ENCODE results near the gene RBM24. TPM values are rescaled to one million over a fixed set of nuclear protein-coding genes. Genes with fewer than 3 reads are reported as not detected.
A peak's percentile ranks its signal among the peaks of the same experiment; 100 is the strongest.

Gene RBM24
- total and polyA plus RNA-seq, 2 of the 4 experiments (the other 2 are of a cell fraction) = 4.1 to 6.6 TPM

DNA sequence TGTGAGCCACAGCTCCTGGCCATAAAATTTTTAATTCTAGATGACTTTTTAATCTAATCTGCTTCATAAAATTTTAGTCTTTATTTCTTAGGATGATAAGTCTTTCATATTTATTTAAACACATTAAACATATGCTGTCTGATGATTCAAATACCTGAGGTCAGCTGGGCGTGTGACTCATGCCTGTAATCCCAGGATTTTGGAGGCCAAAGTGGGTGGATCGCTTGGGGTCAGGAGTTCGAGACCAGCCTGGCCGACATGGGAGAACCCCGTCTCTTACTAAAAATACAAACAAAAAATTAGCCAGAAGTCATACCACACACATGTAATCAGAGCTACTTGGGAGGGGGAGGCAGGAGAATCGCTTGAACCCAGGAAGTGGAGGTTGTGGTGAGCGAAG lies 53.1 kb downstream of the RBM24 start:
- TF ChIP-seq FOS (IDR thresholded peaks at IDR 0.05; ENCODE audit: low read depth, low read length) (0 out of 2 replicates have a peak, but pooled peaks have one; percentile 40), USF2 (IDR thresholded peaks at IDR 0.05; ENCODE audit: low read depth, low read length) (no peak), RCOR1 (IDR thresholded peaks at IDR 0.05; ENCODE audit: insufficient replicate concordance, low read length) (peak; percentile 30), ELK1 (IDR thresholded peaks at IDR 0.05; ENCODE audit: borderline replicate concordance, low read depth, low read length) (no peak), RAD21 (IDR thresholded peaks at IDR 0.05; ENCODE audit: low read length) (no peak)
- Histone ChIP-seq H3K27ac (ENCODE audit: insufficient read depth, low read length) (no peak overlapping the region), H4K8ac (ENCODE audit: low read depth in 2 of 2, low read length in 2 of 2) (no peak overlapping the region; a peak in 1 of 4 replicates), H2BK20ac (ENCODE audit: low read depth, low read length) (no peak overlapping the region), H2AK9ac (replicated peaks; ENCODE audit: low read depth, low read length, poor library complexity) (no peak overlapping the region), H2BK5ac (ENCODE audit: low read depth, low read length, poor library complexity, severe bottlenecking) (no peak overlapping the region), H3K79me1 (ENCODE audit: low read depth in 1 of 2, low read length in 2 of 2) (no peaks in the 10 kb centered on the region), H2AFZ (replicated peaks; ENCODE audit: low read length, poor library complexity) (no peak overlapping the region), H4K5ac (ENCODE audit: low read depth, low read length) (no peak overlapping the region), H3K27me3 (ENCODE audit: control insufficient read depth, insufficient read depth, low read length) (no peaks in the 10 kb centered on the region; the same call in 1 of the 2 replicates), H2BK15ac (ENCODE audit: low read depth, low read length) (no peak overlapping the region), H3K4me2 (ENCODE audit: low read depth, low read length) (no peak overlapping the region), H3K56ac (ENCODE audit: extremely low read depth, insufficient read depth, low read length) (no peak overlapping the region), H3K23ac (ENCODE audit: low read depth, low read length) (no peak overlapping the region), H3K9ac (ENCODE audit: low read depth, low read length) (no peak overlapping the region), H4K91ac (ENCODE audit: insufficient read depth, low read depth, low read length) (no peak overlapping the region), H4K20me1 (ENCODE audit: insufficient read depth, low read length) (no peaks in the 10 kb centered on the region), H3K14ac (replicated peaks; ENCODE audit: low read depth, low read length) (no peak overlapping the region), H3K9me1 (ENCODE audit: insufficient read depth, low read length) (no peaks in the 10 kb centered on the region), H3K36me3 (ENCODE audit: control insufficient read depth, insufficient read depth, low read length) (no peaks in the 10 kb centered on the region), H3K4me3 (ENCODE audit: insufficient read depth, low read depth, low read length) (no peak overlapping the region), H2BK120ac (ENCODE audit: low read depth, low read length) (no peak overlapping the region), H3K4me1 (ENCODE audit: control insufficient read depth, insufficient read depth, low read length) (peaks cover 2% of the 10 kb centered on the region), H3K4ac (ENCODE audit: low read depth, low read length) (no peak overlapping the region), H2AK5ac (ENCODE audit: low read depth, low read length) (no peak overlapping the region), H3K9me3 (ENCODE audit: control insufficient read depth, insufficient read depth, low read length) (peaks cover 4% of the 10 kb centered on the region; the same call in 1 of the 2 replicates), H3K18ac (ENCODE audit: low read depth, low read length) (no peak overlapping the region)
- WGBS, 2 experiments (ENCODE audit: extremely low coverage in 2 of 2, insufficient read length in 1 of 2) = no CpG with 5 or more reads among the region's 7 CpGs
- in situ Hi-C loops (cut with MboI; ENCODE audit: low sequenced_read_pairs) (no loop called here), intact Hi-C loops (cut with micrococcal nuclease) (no loop called here), dilution Hi-C loops (cut with HindIII; ENCODE audit: low sequenced_read_pairs, unreplicated experiment) (no loop called here)
- DNase-seq = peak; percentile 70
- CTCF ChIA-PET = no interaction called here
- no TSS peak for BruUV-seq (replicated peaks)
- ATAC-seq (ENCODE audit: low read depth) = no peak
- POLR2A ChIA-PET (ENCODE audit: unreplicated experiment) = no interaction called here
